Embryonic facial prominence (tissue), 1 donor: ENCODE results near the gene DHX38.
A peak's percentile ranks its signal among the peaks of the same experiment; 100 is the strongest.

Experiments
- DNase-seq: peaks from one replicate; pipeline ENCODE4 v3.0.0-alpha.2; 2016; ENCODE audit errors: extremely low spot score

DHX38 gene

GRCh38 chr16:72122308-72122707 lies 28.7 kb downstream of the DHX38 start:
- no peak for DNase-seq

- no peak for DNase-seq
These were observed 29.3 kb downstream of the DHX38 start for GRCh38 chr16:72122916-72123315.

DNA sequence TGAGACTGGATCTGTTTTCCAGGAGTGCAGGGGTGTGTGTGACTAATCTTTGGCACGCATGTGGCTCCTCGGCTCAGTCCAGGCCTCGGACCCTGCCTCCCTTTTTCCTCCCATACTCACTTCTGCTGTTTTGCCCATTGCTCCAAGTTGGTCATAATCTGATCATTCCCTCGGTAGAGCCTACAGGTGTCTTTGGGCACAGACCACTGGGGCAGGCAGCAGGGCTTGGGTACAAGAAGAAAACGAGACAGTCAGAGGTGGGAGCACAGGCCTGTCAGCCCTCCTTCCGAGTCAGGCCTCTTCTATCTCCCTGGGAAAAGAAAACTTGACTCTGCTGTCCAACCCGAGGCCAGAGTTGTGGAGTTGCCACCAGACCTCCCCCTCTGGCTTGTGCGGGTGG lies 29.8 kb downstream of the DHX38 start:
- no peak for DNase-seq

DNA sequence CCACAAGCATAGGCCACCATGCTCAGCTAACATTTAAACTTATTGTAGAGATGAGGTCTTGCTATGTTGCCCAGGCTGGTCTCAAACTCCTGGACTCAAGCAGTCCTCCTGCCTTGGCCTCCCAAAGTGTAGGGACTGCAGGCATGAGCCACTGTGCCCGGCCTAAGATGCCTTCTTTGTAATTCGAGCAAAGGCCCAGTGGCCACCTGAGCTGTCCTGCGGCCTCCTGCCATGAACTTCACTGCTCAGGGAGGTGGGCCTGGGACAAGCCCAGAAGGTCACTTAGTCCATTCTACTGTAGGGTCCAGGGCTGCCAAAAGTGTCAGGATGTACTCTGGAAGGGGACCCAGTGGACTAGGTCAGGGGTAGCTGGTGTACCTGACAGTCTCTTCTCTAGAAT lies 30.5 kb downstream of the DHX38 start:
- DNase-seq = no peak

GRCh38 chr16:72124761-72125634 lies 31.4 kb downstream of the DHX38 start:
- DNase-seq = peak; percentile 25

GRCh38 chr16:72125635-72126428 lies 32.2 kb downstream of the DHX38 start:
- DNase-seq = no peak

DNA sequence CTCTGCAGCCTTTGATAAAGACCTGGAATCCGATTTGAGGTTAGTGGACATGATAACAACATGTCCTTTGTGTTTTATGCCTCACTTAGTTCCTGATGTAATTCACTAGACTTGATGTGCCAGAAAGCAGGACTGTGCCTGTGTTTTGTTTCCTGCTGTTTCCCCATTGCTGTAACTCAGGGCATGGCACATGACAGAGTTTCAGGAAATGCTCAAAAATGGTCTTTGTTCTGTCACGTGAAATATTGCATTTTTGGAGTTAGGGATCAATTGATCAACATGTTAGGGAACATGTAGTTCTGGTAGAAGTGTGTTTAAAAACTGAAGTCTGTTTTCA lies 32.8 kb downstream of the DHX38 start:
- no peak for DNase-seq

DNA sequence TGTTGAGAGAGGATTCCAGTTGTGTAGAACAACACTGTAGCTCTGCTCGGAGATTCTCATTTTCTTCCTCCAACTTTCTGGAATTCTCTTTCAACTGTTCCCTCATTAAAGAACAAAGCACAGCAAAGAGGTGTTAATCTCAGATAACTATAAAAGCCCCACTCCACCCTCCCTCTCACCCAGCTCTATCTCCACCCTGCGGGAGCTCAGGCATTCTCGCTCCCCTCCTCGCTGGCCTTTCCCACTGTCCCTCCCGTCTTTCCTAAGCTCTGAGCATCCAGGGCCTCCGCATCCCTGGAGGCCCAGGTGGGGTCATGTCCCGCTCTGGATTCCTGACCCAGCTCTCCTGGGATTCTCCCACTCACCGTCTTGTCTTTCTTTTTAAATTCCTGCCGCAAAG lies 35.1 kb downstream of the DHX38 start:
- DNase-seq = no peak

GRCh38 chr16:72129976-72130656 lies 36.5 kb downstream of the DHX38 start:
- no peak for DNase-seq

GRCh38 chr16:72131036-72131435 lies 37.4 kb downstream of the DHX38 start:
- DNase-seq = no peak

GRCh38 chr16:72132726-72133125 lies 39.1 kb downstream of the DHX38 start:
- no peak for DNase-seq

GRCh38 chr16:72134507-72134906 lies 40.9 kb downstream of the DHX38 start:
- no peak for DNase-seq

DNA sequence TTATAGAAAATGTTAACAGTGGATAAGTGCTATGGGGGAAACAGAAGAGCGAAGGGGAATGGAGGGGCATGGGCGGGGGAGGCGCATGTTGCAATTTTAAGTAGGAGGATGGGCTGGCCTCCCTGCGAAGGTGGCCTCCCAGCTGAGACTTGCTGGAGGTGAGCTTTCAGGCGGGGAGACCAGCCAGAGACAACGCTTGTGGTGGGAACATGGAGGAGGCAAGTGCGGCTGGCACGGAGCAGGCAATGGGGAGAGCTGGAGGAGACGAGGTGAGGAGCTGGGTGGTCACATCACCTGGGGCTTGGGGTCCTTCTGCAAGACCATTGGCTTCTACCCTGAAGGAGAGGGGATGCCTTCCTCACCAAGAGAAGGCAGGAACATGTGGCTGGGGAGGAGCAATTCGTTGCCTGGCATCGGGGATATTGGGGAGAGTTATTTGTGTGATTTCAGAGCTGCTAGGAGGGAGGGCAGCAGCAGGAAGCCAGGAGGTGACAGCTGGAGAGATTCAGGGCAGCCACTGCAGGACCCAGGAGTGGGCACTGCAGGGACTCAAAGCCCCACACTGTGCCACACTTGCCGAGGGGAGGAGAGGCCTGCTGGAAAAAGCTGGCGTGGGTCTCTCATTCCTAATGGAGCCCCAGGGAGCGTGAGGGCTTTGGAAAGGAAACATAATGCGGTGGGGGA lies 43.9 kb downstream of the DHX38 start:
- DNase-seq = no peak

DNA sequence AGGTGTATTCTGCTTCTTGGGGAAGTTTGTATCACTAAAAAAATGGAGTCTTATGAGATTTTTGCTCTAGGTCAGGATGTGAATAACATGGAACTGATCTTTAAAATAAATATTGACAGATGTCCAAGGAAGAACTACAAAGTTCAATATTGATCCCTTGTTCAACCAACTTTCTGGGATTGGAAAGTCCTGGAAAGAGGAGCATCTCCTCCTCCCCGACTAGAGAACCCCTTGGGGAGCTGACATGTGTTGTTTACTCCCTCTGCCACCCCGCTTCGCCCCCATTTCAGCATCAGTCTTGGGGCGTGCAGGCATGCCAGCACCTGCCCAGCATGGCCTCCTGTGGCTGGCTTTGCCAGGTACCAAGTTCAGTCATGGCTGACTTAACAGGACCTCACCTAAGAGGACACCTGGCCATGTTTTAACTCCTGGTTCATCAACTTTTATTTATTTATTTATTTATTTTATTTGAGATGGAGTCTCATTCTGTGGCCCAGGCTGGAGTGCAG lies 44.5 kb downstream of the DHX38 start:
- DNase-seq = no peak

- DNase-seq = no peak
These were observed 46.3 kb downstream of the DHX38 start for GRCh38 chr16:72139908-72140307.

- DNase-seq = no peak
These were observed 48.8 kb downstream of the DHX38 start for GRCh38 chr16:72142476-72142875.

- DNase-seq = no peak
These were observed 56.2 kb downstream of the DHX38 start for GRCh38 chr16:72149676-72150464.

DNA sequence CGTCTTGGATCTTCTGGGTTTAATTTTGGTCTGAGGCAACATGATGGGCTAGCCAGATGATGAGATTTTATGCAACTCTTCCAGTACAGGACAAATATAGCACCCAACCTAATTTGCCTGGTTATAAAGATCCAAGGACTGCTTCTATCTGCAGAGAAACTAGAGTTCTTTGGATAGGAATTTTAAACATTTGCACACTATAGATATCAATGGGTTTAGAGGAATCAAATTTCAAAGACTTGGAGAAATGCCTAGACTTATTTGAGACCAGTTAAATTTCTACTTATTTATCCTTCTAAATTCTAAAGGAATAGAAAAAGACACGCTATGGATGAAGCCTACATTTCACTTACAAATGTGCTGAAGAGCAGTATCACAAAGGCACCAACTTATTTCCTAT lies 65.7 kb downstream of the DHX38 start:
- no peak for DNase-seq

DNA sequence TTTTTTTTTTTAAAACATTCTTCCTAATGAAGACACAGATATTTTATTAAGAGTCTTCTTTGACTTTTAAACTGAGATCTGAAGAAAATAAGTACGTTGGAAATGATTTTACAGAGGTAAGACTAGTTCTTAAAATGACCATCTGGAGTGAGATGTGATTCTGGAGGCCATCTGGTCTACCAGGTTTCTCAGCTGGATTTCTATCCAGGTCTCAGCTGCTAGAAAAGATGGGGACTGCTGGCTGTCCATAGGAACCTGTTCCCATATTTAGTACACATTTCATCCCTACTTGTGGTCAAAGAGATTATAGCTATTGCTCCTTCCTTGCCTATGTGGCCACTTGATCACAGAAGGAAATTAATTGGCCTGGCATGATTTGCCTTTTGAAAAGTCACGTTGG lies 66.2 kb downstream of the DHX38 start:
- DNase-seq = no peak

- DNase-seq = no peak
These were observed 68.6 kb downstream of the DHX38 start for GRCh38 chr16:72162105-72162692.
